Activated CD4-positive, alpha-beta T cell treated with anti-CD3 and anti-CD28 coated beads, Interleukin-2, amount 50 U/mL, for 16 hours (primary cell): ENCODE measurements around the gene MTA1.

Experiments
- DNase-seq: peaks from one replicate; pipeline ENCODE4 v3.0.0-alpha.2; 2020

MTA1 gene

DNA sequence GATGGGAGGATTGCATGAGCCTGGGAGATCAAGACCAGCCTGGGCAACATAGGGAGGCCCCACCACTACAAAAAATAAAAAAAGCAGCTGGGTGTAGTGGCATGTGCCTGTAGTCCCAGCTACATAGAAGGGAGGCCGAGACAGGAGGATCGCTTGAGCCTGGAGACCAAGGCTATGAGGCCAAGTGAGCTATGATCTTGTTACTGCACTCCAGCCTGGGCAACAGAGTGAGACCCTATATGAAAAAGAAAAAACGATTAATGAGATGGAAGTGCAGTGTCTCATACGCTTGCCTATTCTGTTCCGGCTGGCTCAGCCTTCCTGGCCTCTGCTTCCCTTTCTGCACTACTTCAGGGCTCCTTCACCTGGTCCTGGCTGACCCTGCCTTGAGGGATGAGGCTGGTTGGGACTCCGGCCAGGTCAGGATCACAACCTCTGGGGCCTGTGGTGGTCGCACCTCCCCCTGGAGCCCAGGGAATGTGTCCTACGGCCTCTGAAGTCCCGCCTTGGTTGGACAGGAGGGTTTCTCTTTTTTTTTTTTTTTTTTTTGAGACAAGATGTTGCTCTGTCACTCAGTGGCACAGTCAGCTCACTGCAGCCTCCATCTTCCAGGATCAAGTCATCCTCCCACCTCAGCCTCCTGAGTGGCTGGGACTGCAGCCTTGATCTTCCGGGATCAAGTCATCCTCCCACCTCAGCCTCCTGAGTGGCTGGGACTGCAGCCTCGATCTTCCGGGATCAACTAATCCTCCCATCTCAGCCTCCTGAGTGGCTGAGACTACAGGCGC is 82.1 kb downstream of the MTA1 start:
- DNase-seq, result no peak

GRCh38 chr14:105502446-105503295 is 83.0 kb downstream of the MTA1 start:
- DNase-seq, result no peak

- no peak for DNase-seq
Observed at GRCh38 chr14:105503296-105503640, 83.6 kb downstream of the MTA1 start.

DNA sequence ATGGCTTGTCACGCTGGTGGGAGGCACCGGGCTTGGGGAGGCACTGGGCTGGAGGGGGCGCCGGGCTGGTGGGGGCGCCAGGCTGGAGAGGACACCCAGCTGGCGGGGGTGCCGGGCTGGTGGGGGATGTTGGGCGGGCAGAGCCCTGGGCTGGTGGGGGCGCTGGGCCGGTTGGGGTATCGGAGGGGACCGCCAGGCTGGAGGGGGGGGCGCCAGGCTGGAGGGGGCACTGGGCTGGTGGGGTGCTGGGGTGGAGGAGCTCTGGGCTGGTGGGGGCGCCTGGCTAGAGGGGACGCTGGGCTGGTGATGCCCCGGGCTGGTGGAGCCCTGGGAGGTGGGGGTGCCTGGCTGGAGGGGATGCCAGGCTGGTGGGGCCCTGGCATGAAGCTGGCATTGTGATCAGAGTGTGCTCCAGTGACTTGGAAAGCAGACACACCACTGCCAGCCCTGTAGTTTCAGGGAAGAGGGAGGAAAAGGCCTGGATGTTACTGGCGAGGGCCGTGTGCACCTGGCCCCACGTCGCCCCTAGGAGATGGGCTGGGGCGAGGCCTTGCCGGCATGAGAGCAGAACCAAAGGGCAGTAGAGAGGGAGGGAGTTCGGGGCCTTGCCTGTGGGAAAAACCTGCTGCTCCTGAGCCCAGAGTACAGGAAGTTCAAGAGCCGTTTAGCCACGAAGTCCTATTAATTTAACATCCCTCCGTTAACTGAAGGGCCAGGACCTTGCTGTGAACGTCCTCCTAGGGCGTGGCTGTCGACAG is 84.5 kb downstream of the MTA1 start:
- no peak for DNase-seq

DNA sequence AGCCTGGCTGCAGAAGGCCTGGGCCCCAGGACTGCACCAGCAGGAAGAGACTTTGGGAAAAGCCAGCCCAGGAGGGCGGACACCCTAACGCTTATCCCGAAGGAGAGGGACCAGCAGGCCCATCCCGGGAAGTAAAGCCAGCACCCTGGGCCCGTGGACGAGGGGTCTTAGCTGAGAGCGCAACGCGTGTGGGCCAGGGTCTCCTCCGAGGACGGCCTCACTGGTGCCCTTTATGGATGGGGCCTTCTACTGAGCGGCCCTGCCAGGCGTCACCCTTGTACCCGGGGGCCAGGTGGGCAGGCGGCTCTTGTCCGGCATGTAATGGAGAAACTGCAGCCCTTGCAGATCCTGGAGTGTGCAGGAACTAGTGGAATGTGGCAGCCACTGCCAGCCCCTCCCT is 85.5 kb downstream of the MTA1 start:
- no peak for DNase-seq

DNA sequence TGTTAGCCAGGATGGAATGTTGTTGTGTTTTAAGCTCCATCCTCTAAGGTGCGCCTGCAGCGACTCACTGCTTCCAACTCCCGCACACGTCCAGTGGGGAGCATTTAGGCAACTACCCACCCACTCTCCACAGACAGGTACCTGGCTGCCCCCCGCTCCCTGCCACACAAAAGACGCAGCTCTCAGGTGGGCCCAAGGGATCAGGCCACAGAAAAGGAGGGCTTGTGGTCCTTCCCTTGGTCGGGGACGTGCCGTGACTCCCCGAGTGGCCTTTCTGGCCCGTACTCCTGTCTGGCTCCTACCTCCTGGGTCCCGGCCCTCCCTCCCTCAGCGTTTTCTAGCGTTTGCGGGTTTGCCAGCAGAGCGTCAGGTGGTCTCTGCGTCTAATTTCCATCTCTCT is 87.6 kb downstream of the MTA1 start:
- no peak for DNase-seq

GRCh38 chr14:105508069-105508468 is 88.4 kb downstream of the MTA1 start:
- DNase-seq, result no peak

DNA sequence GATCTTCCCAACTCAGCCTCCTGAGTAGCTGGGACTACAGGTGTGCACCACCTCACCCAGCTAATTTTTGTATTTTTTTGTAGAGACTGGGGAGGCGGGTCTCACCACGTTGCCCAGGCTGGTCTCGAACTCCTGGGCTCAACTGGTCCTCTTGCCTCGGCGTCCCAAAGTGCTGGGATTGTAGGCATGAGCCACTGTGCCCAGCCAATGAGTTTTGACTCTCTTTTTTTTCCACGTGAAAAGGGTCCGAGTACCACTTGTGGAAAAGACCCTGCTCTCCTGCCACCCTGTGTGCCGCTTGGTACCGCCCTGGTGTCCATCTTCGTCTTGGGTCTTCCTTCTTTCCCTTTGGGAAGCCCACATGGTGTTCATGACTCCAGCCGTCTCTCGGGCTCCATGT is 89.0 kb downstream of the MTA1 start:
- no peak for DNase-seq

- no peak for DNase-seq
Observed at GRCh38 chr14:105517096-105517495, 97.5 kb downstream of the MTA1 start.

GRCh38 chr14:105519946-105520698 is 100.5 kb downstream of the MTA1 start:
- DNase-seq, result no peak
